T-helper 1 cell (primary cell): Measurements from ENCODE around the gene CA6.
"Not testable (repeated sequence)": the region's sequence is repeated elsewhere in the genome, so short reads cannot be mapped to it uniquely, and the experiment has no call there.

Experiments
- DNase-seq, 5 donors: peaks; one replicate each; pipeline ENCODE4 v3.0.0-alpha.2; 2012 to 2020

The CA6 gene

GRCh38 chr1:9006956-9007615 is 61.4 kb downstream of the CA6 start:
- no peak for DNase-seq

DNA sequence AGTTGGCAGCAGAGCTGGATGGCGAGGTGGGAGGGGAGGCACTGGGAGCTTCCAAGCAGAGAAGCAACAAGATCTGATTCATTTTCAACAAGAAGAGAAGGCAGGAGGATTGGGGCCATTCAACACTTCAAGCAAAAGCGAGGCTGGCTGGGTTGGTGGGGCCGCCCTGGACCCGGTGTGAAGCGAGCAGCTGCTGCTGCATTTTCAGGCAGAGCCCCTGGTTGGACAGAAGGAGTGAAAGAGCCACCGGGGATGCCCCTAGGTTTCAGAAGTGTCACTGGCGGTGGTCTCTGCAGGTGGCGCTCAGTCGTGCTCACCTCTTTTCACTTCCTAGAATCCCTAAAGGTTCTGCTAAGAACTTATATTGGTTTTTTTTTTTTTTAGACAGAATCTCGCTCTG is 62.6 kb downstream of the CA6 start:
- no peak for DNase-seq

DNA sequence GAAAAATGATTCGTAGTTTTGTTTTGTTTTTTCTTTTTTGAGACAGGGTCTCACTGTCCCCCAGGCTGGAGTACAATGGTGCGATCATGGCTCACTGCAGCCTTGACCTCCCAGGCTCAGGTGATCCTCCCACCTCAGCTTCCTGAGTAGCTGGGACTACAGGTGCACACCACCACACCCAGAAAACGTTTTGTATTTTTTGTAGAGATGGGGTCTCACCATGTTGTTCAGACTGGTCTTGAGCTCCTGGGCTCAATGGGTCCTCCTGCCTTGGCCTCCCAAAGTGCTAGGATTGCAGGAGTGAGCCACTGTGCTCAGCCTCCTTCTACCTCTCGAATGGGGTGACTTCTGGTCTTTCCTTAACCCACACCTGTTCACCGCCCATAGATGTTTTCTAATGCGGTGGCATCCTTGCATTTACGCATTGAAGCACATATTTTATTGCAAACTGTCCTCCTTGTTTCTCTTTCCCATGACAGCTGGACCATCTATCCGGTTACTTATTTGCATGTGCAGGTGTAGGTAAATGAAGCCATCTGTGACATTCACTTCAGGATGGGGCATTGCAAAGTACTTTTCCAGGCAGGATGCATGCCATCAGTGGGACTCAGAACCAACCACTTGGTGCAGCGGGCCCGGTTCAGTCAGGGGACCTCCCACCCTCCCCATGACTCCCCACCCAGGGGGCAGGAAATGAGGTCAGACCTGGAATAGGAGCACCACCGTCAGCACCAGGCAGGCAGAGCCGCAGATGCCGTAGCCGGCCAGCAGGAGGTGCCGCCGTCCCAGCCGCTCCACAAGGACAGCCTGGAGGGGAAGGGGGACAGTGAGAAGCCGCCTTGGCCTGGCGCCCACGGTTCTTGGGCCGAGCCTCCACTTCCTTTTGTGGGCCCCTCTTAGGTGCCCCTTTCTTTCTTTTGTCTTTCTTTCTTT is 64.0 kb downstream of the CA6 start:
- DNase-seq: no peak

GRCh38 chr1:9010781-9011323 is 65.2 kb downstream of the CA6 start:
- DNase-seq: no peak

DNA sequence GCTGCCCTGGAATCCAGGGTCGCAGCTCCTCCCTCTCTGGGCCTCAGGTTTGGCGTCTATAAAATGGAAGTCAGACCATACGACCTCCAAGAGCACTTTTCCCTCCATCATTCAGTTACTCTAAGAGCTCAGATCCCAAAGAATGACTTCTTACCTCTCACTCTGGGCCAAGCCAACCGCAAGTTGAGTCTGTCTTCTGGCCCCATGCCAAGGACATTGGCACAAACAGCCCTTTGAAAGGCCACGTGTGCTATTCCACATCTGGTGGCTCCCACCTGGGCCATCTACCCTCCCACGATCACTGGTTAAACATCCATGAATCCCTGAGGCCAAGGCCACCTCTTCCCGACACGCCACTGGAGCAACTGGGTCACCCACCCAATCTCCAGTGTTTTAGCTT is 68.2 kb downstream of the CA6 start:
- no peak for DNase-seq

DNA sequence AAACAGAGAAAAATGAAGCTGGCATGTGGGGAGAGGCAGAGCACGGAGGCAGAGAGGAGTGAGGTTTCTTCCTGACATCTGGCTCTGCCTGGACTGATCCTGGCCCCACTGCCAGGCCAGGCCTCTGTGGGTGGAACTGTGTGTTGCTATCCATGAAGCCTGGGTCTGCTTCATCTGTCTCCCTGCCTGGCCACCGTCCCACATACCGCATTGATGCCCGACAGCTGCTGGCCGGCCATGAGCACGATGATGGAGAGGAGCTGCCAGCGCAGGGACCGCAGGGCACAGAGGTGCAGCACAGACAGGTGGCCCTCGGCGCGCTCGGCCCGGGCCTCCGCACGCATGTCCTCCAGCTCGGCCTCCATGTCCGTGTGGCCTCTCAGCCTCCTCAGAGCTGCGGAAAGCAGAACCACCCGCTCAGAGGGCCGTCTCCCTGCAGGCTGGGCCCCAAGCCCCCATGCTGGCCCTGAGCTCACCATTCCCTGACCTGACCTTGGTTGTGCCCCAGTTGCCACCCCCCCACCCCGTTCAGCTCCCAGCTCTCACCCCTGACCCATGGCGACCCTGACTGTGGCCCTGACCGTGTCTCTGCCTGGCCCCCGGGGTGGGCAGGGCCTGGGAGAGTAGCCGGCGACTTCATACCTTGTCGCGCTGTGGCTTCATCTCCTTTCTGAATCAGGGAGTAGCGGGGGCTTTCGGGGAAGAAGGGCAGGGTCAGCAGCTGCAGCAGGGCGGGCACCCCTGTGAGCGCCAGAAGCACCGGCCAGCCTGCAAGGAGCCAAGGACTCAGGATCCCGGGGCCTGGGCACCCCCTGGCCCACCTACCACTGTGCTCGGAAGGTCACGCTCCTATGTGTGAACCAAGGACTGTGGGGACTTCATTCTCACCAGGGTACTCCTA is 69.1 kb downstream of the CA6 start:
- DNase-seq: no peak

GRCh38 chr1:9016455-9016854 is 70.8 kb downstream of the CA6 start:
- DNase-seq: no peak

DNA sequence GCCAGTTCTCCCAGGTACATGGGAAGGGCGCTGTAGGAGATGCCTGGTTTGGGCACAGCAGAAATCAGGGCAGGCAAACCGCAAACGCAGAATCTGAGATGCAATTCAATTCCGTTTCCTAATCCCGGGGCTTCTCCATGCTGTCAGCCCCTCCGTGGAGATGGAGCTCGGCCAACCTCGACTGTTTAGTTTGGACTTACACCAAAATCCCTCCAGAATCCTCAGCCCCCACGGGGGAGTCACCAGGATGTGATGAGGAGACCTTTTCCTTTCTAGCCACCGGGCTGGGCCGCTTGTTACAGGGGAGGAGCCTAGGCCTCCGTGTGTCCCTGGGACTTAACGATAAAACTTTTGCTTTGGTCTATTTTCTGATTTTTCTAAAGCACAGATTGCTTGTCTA is 72.7 kb downstream of the CA6 start:
- no peak for DNase-seq

- DNase-seq: no peak
Observed at GRCh38 chr1:9019896-9020295, 74.2 kb downstream of the CA6 start.

DNA sequence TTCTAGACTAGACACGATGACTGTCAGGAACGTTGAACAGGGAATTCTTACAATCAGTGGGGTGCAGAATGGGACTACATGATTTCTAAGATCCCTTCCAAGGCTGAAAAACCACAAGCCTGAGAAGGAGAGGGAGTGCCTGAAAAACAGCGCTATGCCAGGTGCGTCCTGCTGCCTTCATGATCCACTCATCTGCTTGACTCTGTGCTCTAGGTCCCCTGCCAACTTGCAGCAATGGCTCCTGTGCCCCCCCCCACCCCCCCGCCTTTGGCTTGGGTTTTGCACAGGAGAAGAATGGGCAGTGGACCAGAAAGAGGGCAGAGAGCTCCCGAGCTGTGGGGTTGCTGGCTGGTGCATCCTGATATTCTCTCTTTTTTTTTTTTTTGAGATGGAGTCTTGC is 74.6 kb downstream of the CA6 start:
- no peak for DNase-seq

DNA sequence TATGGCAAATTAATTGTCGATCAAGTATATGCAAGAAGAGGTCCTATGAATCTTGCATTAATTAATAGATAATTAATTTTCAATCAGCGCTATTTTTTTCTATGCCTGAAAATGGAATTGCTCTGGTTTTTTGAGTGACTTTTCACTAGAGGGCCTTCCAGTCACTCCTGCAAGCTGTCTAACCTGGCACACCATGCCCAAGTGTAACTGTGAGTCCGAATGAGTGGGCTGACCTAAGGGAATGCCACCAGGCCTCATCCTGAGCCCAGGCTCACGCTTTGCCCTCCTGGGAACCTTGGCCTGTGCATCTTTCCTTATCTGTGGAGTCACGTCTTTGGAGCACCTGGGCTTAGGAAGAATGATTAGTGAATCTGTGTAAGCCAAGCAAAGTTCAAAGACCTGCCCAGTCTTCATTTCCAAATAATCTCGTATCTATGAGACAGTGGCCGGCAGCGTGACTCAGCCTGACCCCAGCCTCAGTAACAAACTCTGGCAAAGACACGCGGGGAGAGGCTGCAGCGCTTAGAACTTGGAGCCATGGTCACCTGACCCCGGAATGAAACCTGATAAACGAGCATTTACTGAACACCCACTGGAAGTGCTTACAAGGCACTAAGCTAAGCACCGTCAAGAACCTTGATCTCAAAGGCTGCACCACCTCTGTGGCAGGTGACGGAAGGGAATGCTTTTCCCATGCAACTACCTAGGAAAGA is 76.5 kb downstream of the CA6 start:
- not testable (repeated sequence) for DNase-seq

GRCh38 chr1:9022773-9023172 is 77.1 kb downstream of the CA6 start:
- no peak for DNase-seq
